COLO829 (cell line): ENCODE results near the gene DPP9.
A peak's percentile ranks its signal among the peaks of the same experiment; 100 is the strongest.

Experiments used
- DNase-seq: peaks from one replicate; pipeline ENCODE4 v3.0.0; 2012; ENCODE audit warnings: low spot score

DPP9 gene

DNA sequence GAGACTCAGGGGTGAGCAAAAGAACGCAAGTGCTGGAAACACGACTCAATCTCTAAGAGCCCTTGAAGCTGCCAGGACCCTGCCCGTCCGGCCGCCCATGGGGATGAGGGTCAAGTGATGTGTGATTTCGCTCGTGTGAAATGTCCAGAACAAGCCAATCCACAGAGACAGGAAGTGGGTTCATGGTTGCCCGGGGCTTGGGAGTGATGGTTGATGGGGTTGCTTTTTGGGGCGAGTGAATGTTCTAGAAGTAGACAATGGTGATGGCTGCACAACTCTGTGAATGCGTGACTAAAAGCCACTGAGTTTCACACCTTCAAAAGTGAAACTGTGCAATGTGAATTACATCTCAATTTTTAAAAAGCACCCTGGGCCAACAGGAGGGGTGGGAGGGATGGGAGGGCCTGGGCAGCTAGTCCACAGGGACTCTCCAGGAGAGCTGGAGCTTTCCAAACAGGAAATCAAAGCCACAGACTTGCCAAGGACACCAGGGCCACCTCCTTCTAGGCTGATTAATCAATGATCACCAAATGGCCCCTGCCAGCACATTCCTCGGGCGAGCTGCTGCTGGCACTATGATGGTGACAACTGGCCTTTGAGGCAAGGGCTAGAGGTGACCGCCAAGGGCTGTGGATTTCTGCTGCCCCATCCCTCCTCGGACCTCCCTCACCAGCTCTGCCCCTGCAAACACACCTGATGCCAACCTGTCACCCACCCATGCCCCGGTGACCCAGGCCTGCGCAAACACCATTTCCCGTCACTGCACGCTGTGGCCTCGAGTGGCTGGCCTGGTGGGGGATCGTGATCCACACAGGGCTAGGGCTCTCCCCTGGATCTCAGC lies 14.0 kb downstream of the DPP9 start:
- no peak for DNase-seq

DNA sequence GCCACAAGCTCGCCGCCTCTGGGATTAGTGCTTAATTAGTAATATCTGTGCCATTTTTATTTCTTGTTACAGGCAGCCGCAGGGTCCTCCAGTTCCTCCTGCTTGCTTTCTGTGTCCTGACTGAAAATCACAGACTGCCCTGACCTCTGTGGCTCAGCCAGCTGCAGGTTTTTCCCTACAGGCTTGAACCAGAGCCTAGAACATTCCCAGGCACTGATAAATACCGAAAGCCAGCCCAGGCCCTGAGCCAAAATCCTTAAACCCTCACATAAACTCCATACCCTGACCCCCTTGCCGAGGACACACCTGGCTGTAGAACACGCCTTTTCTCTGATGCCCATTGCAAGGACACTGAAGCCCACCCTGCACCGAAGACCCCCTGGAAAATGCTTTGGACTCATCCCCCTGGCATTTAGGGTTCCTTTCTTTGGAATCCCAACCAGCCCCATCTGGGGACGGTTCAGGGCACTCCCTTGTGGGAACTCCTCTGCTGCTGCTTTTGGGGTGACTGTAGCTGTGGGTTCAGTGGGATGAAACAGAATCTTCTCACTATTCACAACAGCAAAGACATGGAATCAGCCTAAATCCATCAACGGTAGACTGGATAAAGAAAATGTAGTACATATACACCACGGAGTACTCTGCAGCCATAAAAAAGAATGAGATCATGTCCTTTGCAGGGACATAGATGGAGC lies 15.5 kb downstream of the DPP9 start:
- no peak for DNase-seq

DNA sequence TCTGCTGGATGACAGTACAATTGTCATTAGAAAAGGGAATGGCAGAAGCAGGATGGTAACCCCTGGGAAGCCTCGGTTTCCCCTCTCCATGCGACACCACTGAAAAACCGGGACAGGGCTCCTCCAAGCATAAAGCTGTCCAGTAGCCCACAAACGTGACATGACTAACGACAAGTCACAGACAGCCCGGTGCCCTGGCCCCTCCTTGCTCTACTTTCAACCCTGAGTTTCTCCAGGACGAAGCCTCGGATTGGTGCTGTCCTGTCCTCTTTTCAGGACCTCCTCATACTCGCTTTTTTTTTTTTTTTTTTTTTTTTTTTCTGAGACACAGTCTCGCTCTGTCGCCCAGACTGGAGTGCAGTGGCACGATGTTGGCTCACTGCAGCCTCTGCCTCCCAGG lies 16.3 kb downstream of the DPP9 start:
- DNase-seq: no peak

DNA sequence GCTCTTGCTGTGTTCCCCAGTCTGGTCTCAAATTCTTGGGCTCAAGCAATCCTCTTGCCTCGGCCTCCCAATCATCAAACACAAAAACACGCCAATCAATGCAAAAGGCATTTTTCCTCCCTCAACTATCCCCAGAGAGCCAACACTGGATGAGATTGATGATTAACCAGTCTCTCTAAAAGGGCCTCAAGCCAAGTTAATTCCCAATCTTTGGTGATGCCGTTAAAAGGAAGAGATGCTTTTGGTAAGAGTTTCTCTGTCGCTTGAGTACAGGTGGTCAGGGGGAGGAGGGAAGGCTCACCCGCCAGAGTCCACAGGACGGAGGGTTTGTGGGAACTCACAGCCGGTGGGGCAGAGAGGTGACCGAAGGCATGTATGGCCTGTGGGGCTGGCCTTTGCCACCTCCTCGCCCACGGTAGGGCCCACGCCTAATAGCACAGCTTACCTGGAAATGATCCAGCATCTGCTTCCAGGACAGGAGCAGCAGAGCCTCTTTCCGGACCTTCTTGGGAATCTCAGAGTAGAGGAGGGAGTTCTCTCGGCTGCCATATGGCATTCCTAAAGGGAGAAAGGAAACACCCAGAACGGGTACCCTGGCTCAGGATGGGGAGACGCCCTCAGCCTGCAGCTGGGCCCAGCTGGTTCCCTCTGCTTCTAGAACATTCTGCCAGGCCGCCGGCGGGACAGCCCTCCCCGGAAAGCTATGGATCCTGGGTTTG lies 18.1 kb downstream of the DPP9 start:
- no peak for DNase-seq

DNA sequence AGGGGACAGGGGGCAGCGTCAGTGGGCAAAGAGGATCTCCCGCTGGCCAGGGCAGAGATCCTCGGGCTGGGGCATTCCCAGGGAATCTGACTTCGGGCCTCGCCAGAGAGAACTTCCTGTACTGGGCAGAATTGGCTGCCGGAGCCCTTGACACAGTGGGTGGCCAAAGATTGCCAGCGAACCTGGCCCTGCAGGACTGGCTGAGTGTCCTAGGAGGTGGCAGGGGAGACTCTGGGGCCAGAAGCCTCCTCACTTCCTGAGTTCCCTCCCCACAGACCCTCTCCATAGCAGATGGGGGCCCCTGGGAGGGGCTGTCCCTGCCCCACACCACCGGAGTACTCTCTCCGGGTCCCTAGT lies 19.3 kb downstream of the DPP9 start:
- no peak for DNase-seq

DNA sequence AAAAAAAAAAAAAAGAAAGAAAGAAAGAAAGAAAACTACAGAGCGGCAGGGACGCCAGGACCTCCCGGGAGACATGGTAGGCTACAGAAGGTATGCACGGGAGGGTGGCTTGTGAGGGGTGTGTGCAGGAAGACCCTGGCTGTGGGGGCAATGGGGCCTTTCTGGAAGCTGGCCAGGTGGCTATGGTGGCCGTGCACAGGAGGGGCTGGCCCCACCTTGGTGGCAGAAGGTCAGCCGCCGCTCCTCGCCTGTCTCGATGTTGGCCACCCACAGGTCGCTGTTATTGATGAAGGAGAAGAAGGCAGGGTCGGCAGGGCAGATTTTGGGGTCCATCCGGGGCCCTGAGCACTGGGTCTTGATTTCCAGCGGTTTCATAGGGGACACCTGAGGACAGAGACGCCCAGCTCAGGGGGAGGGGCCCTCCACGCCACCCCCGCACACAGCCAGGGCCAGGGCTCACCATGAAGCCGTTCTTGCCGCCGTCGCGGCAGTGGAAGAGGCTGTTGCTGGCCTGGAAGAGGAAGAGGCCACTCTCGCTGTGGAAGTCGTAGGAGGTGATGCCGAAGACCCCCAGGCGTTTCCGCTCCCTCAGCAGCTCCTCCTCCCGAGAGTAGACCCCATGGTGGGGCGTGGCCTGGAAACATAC lies 19.8 kb downstream of the DPP9 start:
- DNase-seq: no peak

DNA sequence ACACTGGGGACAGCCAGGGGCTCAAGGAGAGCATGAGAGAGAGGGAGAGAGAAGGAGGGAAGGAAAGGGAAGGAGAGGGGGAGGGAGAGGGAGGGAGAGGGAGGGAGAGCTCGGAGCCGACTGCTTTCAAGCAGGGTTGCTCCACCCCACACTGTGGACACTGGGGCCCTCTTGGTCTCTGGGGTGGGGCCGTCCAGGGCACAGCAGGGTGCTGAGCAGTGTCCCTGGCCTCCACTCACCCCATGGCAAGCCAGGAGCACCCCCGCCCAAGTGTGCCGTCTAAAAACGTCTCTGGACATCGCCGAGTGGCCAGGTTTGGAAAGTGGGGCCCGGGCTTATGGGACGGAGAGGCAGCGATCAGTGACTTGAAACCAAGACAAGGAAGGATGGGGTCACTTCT lies 20.9 kb downstream of the DPP9 start:
- no peak for DNase-seq

DNA sequence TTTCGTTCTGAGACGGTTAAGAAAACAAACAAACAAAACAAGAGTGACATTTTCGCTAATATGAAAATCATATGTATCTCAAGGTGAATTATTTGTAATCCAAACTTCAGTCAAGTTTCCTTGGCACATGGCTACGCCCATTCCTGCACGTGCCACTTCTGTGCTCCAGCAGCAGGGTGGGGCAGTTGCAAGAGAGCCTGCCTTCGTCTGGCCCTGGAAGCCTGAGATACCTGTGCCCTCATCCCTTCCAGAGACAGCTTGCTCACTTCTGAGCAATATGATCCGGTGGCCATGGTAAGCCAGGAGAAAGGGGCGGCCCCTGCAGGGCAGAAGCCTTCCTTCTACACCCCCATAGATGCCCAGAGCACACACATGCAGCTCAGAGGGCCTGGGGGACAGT lies 22.1 kb downstream of the DPP9 start:
- no peak for DNase-seq

DNA sequence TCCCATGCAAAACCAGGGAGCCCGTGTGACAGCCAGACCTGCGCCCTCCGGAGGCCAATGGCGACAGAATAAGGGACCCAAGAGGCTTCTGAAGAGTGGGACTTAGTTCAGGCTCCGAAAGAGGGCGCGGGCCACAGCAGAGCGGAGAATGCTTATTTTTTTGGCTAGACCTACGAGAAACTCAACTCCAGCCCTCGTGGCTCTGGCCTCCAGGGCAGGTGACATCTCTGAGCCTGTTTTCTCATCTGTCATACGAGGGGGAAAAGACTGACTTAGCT lies 23.0 kb downstream of the DPP9 start:
- no peak for DNase-seq

DNA sequence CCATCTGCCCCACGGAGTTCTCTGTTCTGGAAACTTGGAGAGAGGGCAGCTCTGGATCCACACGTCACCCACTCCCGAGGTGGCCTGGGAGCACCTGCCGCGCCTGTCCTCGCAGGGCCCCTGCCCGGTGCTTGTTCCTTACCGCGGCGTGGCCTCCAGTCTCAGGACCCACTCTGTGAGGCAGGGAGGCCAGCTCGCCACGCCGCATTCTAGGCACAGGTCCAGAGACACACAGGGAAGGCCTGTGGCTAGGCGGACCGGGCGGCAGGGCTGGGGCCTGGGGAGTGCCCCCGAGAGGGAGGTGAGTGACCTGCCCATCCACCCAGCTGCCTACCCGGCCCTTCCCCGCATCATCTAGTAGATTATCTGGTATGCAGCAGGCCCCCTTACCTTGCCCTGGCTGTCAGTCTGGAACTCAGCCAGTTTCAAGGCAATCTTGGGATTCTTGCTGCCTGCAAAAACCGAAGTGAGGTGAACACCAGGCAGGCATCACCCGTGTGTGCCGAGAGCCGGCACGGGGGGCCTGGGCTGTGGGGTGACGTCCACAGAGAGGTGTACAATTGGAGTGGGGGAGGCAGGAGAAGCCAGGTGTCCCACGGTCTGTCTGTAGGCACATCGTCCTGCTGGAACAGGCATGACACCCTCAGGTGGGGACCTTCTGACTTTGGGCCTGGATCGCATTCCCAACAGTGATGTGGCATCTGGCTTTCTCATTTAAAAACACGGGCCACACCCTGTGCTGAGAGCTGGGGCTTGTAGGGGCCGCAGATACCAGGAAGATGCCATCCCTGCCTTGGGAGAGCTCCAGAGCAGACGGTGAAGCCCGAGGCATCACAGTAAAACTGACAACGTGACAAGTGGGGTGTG lies 23.6 kb downstream of the DPP9 start:
- DNase-seq: no peak

DNA sequence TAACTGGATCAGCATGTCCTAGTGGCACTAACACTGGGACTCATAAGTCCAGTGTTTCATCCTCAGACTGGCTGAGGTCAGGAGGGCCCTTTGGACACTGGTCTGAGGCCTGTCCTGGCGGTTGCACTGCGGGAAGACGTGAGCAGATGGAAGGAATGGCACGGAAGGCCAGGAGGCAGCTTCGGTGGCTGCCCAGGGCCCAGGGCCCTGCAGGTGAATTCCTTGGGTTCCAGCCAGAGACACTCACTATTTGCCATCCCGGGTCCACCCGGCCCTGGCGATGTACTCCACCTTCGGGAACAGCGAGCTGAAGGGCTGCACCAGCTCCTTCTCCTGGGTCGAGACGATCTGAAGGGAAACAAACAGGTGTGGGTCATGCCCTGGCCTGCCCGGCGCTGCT lies 26.3 kb downstream of the DPP9 start:
- DNase-seq: no peak

DNA sequence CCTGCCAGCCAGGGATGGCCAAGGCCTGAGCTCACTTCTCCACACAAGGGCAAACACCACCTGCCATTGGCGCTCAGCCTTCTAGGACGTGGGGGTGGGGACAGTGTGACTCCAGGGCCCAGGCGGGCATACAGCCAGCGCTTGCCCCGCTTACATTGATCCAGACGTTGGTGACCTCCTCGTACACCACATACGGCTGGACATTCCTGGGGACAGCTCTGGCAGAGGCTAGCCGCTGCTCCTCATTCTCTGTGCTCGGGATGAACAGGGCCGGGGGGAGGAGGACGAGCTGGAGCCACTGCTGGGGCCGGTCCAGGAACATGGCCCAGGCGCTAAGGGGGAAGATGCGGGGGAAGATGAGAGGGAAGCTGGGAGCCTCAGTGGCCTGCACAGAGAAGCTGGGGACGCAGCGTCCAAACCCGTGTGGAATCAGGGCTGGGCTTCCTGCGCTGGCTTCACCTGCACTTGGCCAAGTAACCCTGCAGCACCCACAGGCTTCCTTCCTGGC lies 28.4 kb downstream of the DPP9 start:
- DNase-seq: no peak

DNA sequence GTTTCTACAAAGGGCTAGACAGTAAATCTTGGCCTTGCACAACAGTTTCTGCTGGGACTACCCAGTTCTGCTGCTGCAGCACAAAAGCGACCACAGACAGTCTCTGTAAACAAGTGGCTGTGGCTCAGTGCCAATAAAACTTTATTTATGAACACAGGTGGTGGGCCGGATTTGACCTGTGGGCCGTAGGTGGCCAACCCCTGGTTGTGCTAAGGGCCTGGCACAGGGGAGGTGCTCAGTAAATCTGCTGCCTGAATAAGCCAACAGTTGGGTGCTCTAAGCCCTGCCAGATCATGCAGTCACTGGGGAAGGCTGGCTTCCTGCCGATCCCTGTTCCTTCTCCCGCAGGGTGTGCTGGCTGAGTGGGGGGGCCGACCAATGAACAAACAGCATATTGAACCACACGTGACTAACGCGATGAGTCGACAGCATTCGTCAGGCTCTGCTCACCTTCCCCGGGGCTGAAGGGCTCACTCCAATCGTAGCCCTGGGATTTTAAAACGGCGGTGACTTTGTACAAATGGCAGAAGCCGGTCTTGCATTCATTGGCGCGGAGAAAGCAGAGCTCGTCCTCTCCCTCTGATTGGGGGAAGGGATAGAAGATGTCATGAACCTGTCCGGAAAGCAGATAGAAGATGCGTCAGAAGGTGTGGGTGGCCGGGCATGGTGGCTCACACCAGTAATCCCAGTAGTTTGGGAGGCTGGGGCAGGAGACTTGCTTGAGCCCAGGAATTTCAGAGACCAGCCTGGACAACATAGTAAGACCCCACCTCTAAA lies 29.2 kb downstream of the DPP9 start:
- peak; percentile 96 for DNase-seq

DNA sequence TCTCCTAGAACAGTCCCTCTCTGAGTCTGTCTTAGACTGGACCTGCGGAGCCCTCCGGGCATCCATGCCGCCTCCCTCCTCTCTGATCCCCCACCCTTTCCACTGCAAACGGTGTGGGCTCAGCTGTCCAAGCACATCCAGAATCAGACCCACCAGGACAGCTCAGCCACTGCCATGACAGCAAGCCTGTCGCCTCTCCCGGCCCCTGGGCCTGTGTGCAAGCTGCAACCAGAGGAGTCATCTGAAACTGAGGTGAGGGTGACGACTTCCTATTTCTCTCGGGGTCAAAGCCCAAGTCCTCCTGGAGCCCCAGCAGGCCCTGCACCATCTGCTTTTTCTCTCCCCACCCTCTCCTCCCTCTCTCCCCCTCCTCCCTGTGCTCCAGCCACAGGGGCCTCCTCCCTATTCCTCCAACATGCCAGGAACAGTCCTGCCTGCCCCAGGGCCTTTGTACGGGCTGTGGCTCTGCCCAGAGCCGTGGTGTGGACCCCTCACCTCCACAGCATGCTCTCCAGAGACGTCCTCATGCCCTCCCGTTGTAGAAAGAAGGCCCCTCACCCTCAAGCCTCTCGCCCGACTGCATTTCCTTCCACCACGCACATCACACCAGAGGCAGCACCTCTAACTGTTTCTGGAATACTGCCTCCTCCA lies 30.0 kb downstream of the DPP9 start:
- DNase-seq: no peak

DNA sequence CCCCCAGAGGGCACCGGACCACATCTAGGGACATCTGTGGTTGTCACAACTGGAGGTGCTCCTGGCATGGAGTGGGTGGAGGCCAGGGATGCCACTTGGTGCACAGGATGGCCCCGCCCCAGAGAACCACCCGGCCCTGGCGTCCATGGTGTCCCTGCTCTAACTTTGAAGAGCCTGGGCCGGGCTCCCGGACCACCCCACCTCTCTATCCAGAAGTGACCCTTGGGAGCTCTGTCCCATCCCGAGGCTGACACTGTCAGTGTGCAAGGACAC lies 30.6 kb downstream of the DPP9 start:
- no peak for DNase-seq

DNA sequence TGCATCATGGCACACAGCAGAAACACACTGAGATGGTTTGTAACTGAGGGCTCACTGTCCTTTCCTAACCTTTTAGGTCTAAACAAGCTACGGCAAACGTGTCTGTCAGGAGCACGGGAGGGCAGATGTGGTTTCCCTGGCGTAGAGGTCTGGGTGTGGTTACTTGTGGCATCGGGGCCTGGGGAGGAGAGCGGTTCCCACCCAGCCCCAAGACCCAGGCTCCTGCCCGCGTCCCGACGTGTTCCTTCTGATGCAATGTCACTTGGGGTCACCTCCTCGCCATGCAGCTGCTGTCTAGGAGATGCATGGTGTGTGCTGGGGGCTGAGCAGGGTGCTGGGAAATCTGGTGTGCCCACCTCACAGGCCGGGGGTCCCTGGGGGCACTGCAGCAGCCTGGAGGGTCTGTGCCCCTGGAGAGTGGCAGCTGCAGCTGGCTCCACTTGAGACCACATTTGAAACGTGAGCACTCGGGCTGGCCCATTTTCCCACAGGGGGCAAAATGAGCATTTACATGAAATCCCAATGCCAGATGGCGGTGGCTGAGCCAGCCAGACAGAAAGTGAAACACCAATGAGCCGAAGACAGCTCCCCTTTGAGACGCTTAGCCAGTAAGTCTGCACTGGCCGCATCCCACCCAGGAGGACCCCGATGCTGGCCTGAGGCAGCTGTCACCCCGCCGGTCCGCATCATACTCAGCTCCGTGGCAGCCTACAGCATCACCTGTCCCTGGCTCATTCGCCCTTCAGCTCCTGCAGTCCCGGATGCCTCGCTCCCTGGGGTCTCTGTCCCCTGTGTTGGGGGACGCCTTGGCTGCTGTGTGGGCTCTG lies 31.2 kb downstream of the DPP9 start:
- DNase-seq: no peak

DNA sequence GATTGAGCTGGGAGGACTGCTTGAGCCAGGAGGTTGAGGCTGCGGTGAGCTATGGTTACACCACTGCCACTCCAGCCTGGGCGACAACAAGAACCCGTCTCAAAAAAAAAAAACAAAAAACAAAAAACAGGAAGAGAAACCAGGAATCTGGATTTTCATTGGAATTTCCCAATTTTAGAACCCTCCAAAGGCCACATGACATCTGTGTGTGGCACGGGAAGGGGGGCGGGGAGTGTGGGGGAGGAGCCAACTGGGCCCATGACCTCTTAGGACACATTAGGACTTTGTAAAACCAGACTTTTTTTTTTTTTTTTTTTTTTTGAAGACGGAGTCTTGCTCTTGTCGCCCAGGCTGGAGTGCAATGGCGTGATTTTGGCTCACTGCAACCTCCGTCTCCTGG lies 32.3 kb downstream of the DPP9 start:
- no peak for DNase-seq

DNA sequence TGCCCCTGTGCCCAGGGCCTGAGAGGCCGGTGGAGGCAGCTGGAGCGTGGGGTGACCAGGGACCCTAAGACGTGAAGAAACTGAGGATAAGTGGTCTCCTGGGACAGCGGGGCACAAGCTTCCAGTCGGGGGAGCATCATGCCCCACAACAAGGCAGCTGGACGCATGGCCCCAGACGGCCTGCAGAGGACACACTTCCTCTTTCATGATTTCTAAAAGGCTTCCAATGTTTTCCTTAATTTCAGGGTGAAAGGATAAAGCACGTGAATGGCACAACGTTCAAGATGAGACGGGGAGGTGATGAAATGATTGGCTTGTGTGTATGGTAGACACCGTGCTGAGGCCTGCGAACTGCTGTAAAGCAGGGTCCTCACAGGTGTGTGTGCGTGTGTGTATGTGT lies 33.3 kb downstream of the DPP9 start:
- no peak for DNase-seq

DNA sequence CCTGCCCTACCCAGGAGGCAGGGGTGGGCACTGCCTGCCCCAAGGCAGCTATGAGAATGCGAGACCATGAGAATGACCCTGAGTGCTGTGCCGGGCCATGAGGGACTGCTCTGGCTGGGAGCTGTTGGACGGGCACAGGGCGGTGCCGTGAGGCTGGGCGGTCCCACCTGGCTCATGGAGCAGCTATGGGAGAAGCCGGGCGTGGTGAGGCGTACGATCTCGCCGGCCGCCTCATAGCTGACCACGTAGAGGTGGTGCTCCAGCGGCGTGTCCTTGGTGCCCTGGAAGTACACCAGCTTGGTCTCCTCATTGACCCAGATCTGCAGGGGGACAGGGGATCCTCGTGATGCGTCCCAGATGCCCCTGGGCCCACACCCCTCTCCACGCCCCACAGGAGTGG lies 34.2 kb downstream of the DPP9 start:
- no peak for DNase-seq

DNA sequence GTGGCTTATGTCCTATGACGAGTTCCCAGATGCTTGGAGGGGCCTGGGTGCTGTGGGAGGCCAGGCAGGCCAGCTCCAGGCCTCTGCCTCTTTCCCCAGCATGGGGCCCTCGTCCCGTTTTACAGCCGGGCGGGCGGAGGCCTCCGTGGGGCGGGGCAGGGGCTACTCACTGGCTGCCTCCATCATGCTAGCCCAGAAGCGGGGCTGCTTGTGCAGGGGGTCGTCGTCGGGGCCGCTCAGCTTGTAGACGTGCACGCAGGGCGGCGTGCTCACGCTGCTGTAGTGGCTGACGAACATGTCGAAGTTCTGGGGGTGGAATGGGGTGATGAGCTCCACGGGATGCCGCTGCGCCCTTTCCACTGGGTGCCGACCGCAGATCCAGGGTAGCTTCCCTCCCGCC lies 35.1 kb downstream of the DPP9 start:
- DNase-seq: no peak
